K562 (cell line): ENCODE data around the gene PDE12. TPM values are rescaled to one million over a fixed set of nuclear protein-coding genes. Genes with fewer than 3 reads are reported as not detected.

ENCODE experiments used
- ATF7 ChIP-seq: fragments of 450-650 bp; IDR thresholded peaks from 2 replicates; pipeline ENCODE4 v1.7.1; 2014; ENCODE audit warnings: mild to moderate bottlenecking, moderate library complexity
- BRD4 ChIP-seq: fragments of 200-600 bp; sonication (generic); IDR thresholded peaks from 2 replicates; pipeline ENCODE4 v1.6.1; 2017; ENCODE audit warnings: inconsistent platforms
- CBX1 ChIP-seq: sonication (generic); IDR thresholded peaks from 2 replicates; pipeline ENCODE4 v1.6.1; 2016; ENCODE audit warnings: antibody characterized with exemption, low read depth, mild to moderate bottlenecking
- CHD1 ChIP-seq: fragments of 200-600 bp; sonication (generic); IDR thresholded peaks from one replicate; pipeline ENCODE4 v1.6.1; 2012; ENCODE audit warnings: mild to moderate bottlenecking, moderate library complexity, low read length, inconsistent platforms
- GTF2B ChIP-seq: IDR thresholded peaks from 2 replicates; pipeline ENCODE4 v1.6.1; 2011; ENCODE audit not compliant: insufficient read length; ENCODE audit errors: extremely low read depth
- GTF2E2 ChIP-seq: fragments of 200-800 bp; sonication (Bioruptor generic); IDR thresholded peaks from 2 replicates; pipeline ENCODE4 v1.6.1; 2016; ENCODE audit warnings: missing genetic modification characterization, missing compliant biosample characterization
- MEIS2 ChIP-seq: fragments of 450-650 bp; IDR thresholded peaks from 2 replicates; pipeline ENCODE4 v1.6.1; 2014; ENCODE audit warnings: mild to moderate bottlenecking; ENCODE audit not compliant: partially characterized antibody
- NCOA2 ChIP-seq, 2 experiments: fragments of 450-650 bp; IDR thresholded peaks; 2 replicates each; pipeline ENCODE4 v1.6.1; 2018; ENCODE audit warnings: mild to moderate bottlenecking in 2 of 2, moderate library complexity in 1 of 2; ENCODE audit not compliant: partially characterized antibody in 2 of 2
- NFE2 ChIP-seq: IDR thresholded peaks from 2 replicates; pipeline ENCODE4 v1.6.1; 2014; ENCODE audit warnings: antibody characterized with exemption, low read depth
- PATZ1 ChIP-seq: fragments of 250-450 bp; sonication (Bioruptor Pico); IDR thresholded peaks from 2 replicates; pipeline ENCODE4 v1.5.0; 2020; ENCODE audit warnings: mild to moderate bottlenecking, borderline replicate concordance
- POLR2H ChIP-seq: IDR thresholded peaks from 2 replicates; pipeline ENCODE4 v1.6.1; 2016; ENCODE audit warnings: missing genetic modification characterization, low read depth, mild to moderate bottlenecking, control low read depth, missing compliant biosample characterization, moderate library complexity
- TAF7 ChIP-seq: fragments of 450-650 bp; IDR thresholded peaks from 2 replicates; pipeline ENCODE4 v1.6.1; 2016; ENCODE audit warnings: missing genetic modification characterization, missing compliant biosample characterization
- THRA ChIP-seq: fragments of 450-650 bp; IDR thresholded peaks from 2 replicates; pipeline ENCODE4 v1.6.1; 2017; ENCODE audit warnings: mild to moderate bottlenecking, moderate library complexity
- ZC3H4 ChIP-seq: sonication (generic); formaldehyde crosslinking; IDR thresholded peaks from 2 replicates; pipeline ENCODE4 v1.9.0; 2021; ENCODE audit warnings: missing genetic modification reagents, borderline replicate concordance
- ZNF124 ChIP-seq: sonication (generic); formaldehyde crosslinking; IDR thresholded peaks from 2 replicates; pipeline ENCODE4 v1.8.1; 2022; ENCODE audit warnings: missing genetic modification reagents
- ZNF133 ChIP-seq: fragments of 250-450 bp; sonication (Bioruptor Pico); IDR thresholded peaks from 2 replicates; pipeline ENCODE4 v1.4.0; 2020; ENCODE audit warnings: mild to moderate bottlenecking
- ZNF165 ChIP-seq: fragments of 250-450 bp; sonication (Bioruptor Pico); IDR thresholded peaks from 2 replicates; pipeline ENCODE4 v1.4.0; 2020; ENCODE audit warnings: borderline replicate concordance
- ZNF277 ChIP-seq: fragments of 250-450 bp; sonication (Bioruptor Pico); IDR thresholded peaks from 2 replicates; pipeline ENCODE4 v1.8.0; 2022; ENCODE audit warnings: inconsistent platforms, mild to moderate bottlenecking, moderate library complexity, borderline replicate concordance
- ZNF449 ChIP-seq: fragments of 250-450 bp; sonication (Bioruptor Pico); IDR thresholded peaks from 2 replicates; pipeline ENCODE4 v1.8.0; 2022; ENCODE audit warnings: moderate library complexity, mild to moderate bottlenecking, inconsistent platforms
- polyA plus RNA-seq, 8 experiments: library from polyadenylated mRNA; depleted of rRNA in 4 of 8; stranded (reverse) in 5 of 8; unstranded in 3 of 8; fragments of >200 nt; fragmentation: Nextera tagmentation in 2 of 8; fragmentation: Illumina TruSeq in 1 of 8; extraction: Ambion mirVana in 2 of 8; extraction: Trizol in 1 of 8; gene quantifications; 2 replicates each; pipeline versions ENCODE4 v1.2.1 to v1.2.3, GENCODE V29; 2011 to 2014; ENCODE audit warnings: inconsistent platforms in 1 of 8, missing spikeins in 1 of 8
- total RNA-seq, 7 experiments: library from RNA; depleted of rRNA in 6 of 7; stranded (reverse); fragments of >200 nt in 6 of 7; fragmentation: Illumina TruSeq in 2 of 7; extraction: Trizol in 2 of 7; gene quantifications; 2 replicates each; pipeline versions ENCODE4 v1.2.1 to v1.2.3, GENCODE V29; 2011 to 2021; ENCODE audit warnings: low replicate concordance in 1 of 7

The PDE12 gene
- total and polyA plus RNA-seq, 9 of the 15 experiments (the other 6 are each of a cell fraction or from before 2014, with no cell fraction given): 2.1 to 20.5 (median 10.0) TPM

GRCh38 chr3:57597127-57597923 is 41.3 kb downstream of the PDE12 start, which contains the start of gene ARF4 (continued):
- TF ChIP-seq NCOA2 (IDR thresholded peaks at IDR 0.05; ENCODE audit: partially characterized antibody in 2 of 2): no peak
- no peak for TF ChIP-seq ZNF124 (CRISPR knock-in tag)
- 0 out of 2 replicates have a peak, but pooled peaks have one; percentile 47 for TF ChIP-seq CBX1
- no peak for TF ChIP-seq ZNF449 (CRISPR knock-in tag)
- TF ChIP-seq POLR2H: peak; percentile 95
- no peak for TF ChIP-seq PATZ1 (CRISPR knock-in tag)
- TF ChIP-seq GTF2E2: no peak
- 0 out of 2 replicates have a peak, but pooled peaks have one; percentile 12 for TF ChIP-seq ZC3H4 (CRISPR knock-in tag)
- TF ChIP-seq ZNF133 (CRISPR knock-in tag): no peak
- TF ChIP-seq BRD4: no peak
- no peak for TF ChIP-seq ZNF165 (CRISPR knock-in tag)
- peak; percentile 87 for TF ChIP-seq MEIS2
- no peak for TF ChIP-seq THRA
- TF ChIP-seq ATF7: peak; percentile 95
- no peak for TF ChIP-seq CHD1
- no peak; the same call in 1 of the 2 replicates for TF ChIP-seq NFE2
- no peak for TF ChIP-seq ZNF277 (CRISPR knock-in tag)
- peak; percentile 87 for TF ChIP-seq TAF7
- peak; percentile 33 for TF ChIP-seq GTF2B
